ENCODE data around the gene LHFPL6. TPM values are rescaled to one million over a fixed set of nuclear protein-coding genes. Genes with fewer than 3 reads are reported as not detected.

LHFPL6 gene
- total RNA-seq, 1 experiment from 2014 or later, result 25.7 TPM

- ChIA-PET CTCF (no interaction called here), POLR2A (no interaction called here)
- no peak for DNase-seq (ENCODE audit: low read depth, low spot score)
- no peak for TF ChIP-seq REST (IDR thresholded peaks at IDR 0.05; ENCODE audit: insufficient read depth in 1 of 2, low read depth in 2 of 2, low read length in 1 of 2)
- no peak for TF ChIP-seq CTCF (IDR thresholded peaks at IDR 0.05)
- no peak for TF ChIP-seq POLR2AphosphoS5 (IDR thresholded peaks at IDR 0.05; ENCODE audit: low read depth, low read length)
- TF ChIP-seq TCF7L2 (IDR thresholded peaks at IDR 0.05; ENCODE audit: low read depth, low read length), result no peak
- TF ChIP-seq SIN3A (IDR thresholded peaks at IDR 0.05; ENCODE audit: borderline replicate concordance, insufficient read depth, low read depth, low read length), result no peak
- no peak for ATAC-seq
- Histone ChIP-seq H3K27me3 (ENCODE audit: control insufficient read depth, insufficient read depth, low read length) (no peaks in the 10 kb centered on the region), H3K9me3 (ENCODE audit: control insufficient read depth, insufficient read depth, low read depth, low read length) (no peaks in the 10 kb centered on the region), H3K27ac (ENCODE audit: low read length) (no peak overlapping the region), H3K36me3 (ENCODE audit: control insufficient read depth, insufficient read depth, low read length) (no peaks in the 10 kb centered on the region), H3K4me1 (ENCODE audit: control insufficient read depth, insufficient read depth, low read length) (no peaks in the 10 kb centered on the region), H3K4me3 (ENCODE audit: low read depth in 2 of 2, low read length in 2 of 2) (no peak overlapping the region)
- in situ Hi-C loops (cut with HindIII; ENCODE audit: low pct_unique_long_range_greater_than_20kb, low sequenced_read_pairs), result no loop called here
- intact Hi-C loops (cut with micrococcal nuclease; ENCODE audit: unreplicated experiment), result no loop called here
- BruUV-seq (replicated peaks), result no TSS peak
Measured at GRCh38 chr13:39324806-39325311, 278.1 kb downstream of the LHFPL6 start.

- Histone ChIP-seq H3K36me3 (ENCODE audit: control insufficient read depth, insufficient read depth, low read length) (no peaks in the 10 kb centered on the region), H3K4me3 (ENCODE audit: low read depth in 2 of 2, low read length in 2 of 2) (no peak overlapping the region), H3K27me3 (ENCODE audit: control insufficient read depth, insufficient read depth, low read length) (no peaks in the 10 kb centered on the region), H3K4me1 (ENCODE audit: control insufficient read depth, insufficient read depth, low read length) (no peaks in the 10 kb centered on the region), H3K27ac (ENCODE audit: low read length) (no peak overlapping the region), H3K9me3 (ENCODE audit: control insufficient read depth, insufficient read depth, low read depth, low read length) (no peaks in the 10 kb centered on the region)
- DNase-seq (ENCODE audit: low read depth, low spot score) (no peak), ATAC-seq (no peak)
- no TSS peak for BruUV-seq (replicated peaks)
- CTCF ChIA-PET, result no interaction called here
- TF ChIP-seq CTCF (IDR thresholded peaks at IDR 0.05), result no peak
- TF ChIP-seq TCF7L2 (IDR thresholded peaks at IDR 0.05; ENCODE audit: low read depth, low read length), result no peak
- TF ChIP-seq SIN3A (IDR thresholded peaks at IDR 0.05; ENCODE audit: borderline replicate concordance, insufficient read depth, low read depth, low read length), result no peak
- no peak for TF ChIP-seq POLR2AphosphoS5 (IDR thresholded peaks at IDR 0.05; ENCODE audit: low read depth, low read length)
- no peak for TF ChIP-seq REST (IDR thresholded peaks at IDR 0.05; ENCODE audit: insufficient read depth in 1 of 2, low read depth in 2 of 2, low read length in 1 of 2)
- intact Hi-C loops (cut with micrococcal nuclease; ENCODE audit: unreplicated experiment), result no loop called here
- in situ Hi-C loops (cut with HindIII; ENCODE audit: low pct_unique_long_range_greater_than_20kb, low sequenced_read_pairs), result no loop called here
- POLR2A ChIA-PET, result no interaction called here
Measured at GRCh38 chr13:39322836-39323585, 280.0 kb downstream of the LHFPL6 start.

Data from Panc1 (cell line).